ENCODE measurements around the gene PLCG2.

- TF ChIP-seq CTCF (IDR thresholded peaks at IDR 0.05) (no peak), POLR2A (IDR thresholded peaks at IDR 0.05) (no peak)
Observed at GRCh38 chr16:81905277-81905676, 126.2 kb downstream of the PLCG2 start.

Data from Peyer's patch (tissue), 4 donors.